ENCODE results near the gene CLCN7. TPM values are rescaled to one million over a fixed set of nuclear protein-coding genes. Genes with fewer than 3 reads are reported as not detected.
A peak's percentile ranks its signal among the peaks of the same experiment; 100 is the strongest.

Gene CLCN7
- total RNA-seq, 1 donor = 161 TPM

DNA sequence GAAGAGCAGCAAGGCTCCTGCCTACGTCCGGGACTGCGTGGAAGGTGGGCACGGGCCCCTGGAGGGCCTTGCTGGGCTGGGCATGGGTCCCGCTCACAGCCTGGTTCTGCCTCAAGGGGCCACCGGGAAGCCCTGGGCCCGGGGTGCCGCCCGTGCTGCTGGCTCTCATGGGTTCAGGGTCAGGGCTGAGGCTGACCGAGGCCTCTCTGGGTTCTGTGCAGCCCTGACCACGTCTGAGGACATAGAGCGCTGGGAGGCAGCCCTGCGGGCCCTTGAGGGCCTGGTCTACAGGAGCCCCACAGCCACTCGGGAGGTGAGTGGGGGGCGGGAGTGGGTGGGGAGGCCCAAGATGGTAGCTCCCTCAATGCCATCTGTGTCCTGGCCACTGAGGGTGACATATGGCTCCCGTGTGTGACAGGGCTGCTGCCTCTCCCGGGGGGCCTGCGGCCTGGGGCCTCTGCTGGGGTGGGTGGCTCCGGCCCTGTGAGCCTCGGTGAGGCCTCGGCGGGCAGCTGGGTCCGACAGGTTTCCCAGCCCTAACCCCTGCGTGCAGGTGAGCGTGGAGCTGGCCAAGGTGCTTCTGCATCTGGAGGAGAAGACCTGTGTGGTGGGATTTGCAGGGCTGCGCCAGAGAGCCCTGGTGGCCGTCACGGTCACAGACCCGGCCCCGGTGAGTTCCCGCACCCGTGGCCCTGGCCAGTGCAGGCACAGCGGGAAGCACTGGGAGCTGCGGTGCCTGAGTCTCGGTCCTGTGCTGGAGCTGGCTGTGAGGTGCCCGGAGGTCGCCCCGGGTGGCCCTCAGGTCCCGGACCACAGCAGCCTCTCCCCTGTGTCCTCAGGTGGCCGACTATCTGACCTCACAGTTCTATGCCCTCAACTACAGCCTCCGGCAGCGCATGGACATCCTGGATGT, 27.5 kb upstream of the CLCN7 start:
- H3K4me1 ChIP-seq (ENCODE audit: insufficient read depth, low read length) = no peaks in the 10 kb centered on the region
- no peaks in the 10 kb centered on the region for H3K9me3 ChIP-seq (ENCODE audit: low read depth, low read length)
- no peak overlapping the region for H2AFZ ChIP-seq (ENCODE audit: low read length)
- no peak for DNase-seq (ENCODE audit: insufficient read length, low spot score, missing footprints)
- TF ChIP-seq, protein P1, sequence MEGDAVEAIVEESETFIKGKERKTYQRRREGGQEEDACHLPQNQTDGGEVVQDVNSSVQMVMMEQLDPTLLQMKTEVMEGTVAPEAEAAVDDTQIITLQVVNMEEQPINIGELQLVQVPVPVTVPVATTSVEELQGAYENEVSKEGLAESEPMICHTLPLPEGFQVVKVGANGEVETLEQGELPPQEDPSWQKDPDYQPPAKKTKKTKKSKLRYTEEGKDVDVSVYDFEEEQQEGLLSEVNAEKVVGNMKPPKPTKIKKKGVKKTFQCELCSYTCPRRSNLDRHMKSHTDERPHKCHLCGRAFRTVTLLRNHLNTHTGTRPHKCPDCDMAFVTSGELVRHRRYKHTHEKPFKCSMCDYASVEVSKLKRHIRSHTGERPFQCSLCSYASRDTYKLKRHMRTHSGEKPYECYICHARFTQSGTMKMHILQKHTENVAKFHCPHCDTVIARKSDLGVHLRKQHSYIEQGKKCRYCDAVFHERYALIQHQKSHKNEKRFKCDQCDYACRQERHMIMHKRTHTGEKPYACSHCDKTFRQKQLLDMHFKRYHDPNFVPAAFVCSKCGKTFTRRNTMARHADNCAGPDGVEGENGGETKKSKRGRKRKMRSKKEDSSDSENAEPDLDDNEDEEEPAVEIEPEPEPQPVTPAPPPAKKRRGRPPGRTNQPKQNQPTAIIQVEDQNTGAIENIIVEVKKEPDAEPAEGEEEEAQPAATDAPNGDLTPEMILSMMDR (IDR thresholded peaks at IDR 0.05; ENCODE audit: extremely low read depth, low read depth, low read length) = no peak
- no peaks in the 10 kb centered on the region for H3K27me3 ChIP-seq (ENCODE audit: insufficient read depth, low read length)
- no peak overlapping the region for H3K4me2 ChIP-seq (ENCODE audit: insufficient read depth, low read length)
- H3K27ac ChIP-seq (ENCODE audit: low read depth, low read length) = no peak overlapping the region
- peaks cover 22% of the 10 kb centered on the region for H3K36me3 ChIP-seq (ENCODE audit: insufficient read depth, low read length)
- H4K20me1 ChIP-seq (ENCODE audit: insufficient read depth, low read length) = no peaks in the 10 kb centered on the region
- H3K79me2 ChIP-seq (ENCODE audit: insufficient read depth, low read length) = peaks cover under 1% of the 10 kb centered on the region
- H3K4me3 ChIP-seq (ENCODE audit: insufficient read depth, low read length) = no peak overlapping the region

DNA sequence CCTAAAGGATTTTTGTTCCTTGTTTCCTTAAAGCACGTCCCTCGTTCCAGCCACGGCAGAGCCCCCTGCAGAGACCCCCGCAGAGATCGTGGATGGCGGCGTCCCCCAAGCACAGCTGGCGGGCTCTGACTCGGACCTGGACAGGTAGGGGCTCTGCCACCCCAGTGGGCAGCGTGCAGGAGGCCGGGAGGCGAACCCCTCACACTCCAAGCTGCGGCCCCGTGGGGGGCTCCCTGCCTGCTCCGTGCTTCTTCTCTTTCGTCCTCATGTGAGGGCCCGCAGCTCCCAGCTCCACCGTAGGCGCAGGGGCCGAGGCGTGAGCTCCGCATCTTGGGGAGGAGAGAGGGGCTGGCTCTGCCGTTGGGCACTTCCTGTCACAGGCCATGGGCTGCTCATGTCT, 26.8 kb upstream of the CLCN7 start:
- no peak overlapping the region for H3K4me3 ChIP-seq (ENCODE audit: insufficient read depth, low read length)
- H2AFZ ChIP-seq (ENCODE audit: low read length) = no peak overlapping the region
- peaks cover 25% of the 10 kb centered on the region for H3K36me3 ChIP-seq (ENCODE audit: insufficient read depth, low read length)
- DNase-seq (ENCODE audit: insufficient read length, low spot score, missing footprints) = no peak
- H3K9me3 ChIP-seq (ENCODE audit: low read depth, low read length) = no peaks in the 10 kb centered on the region
- peaks cover 8% of the 10 kb centered on the region for H3K79me2 ChIP-seq (ENCODE audit: insufficient read depth, low read length)
- TF ChIP-seq, protein P1 (IDR thresholded peaks at IDR 0.05; ENCODE audit: extremely low read depth, low read depth, low read length) = no peak
- H3K27ac ChIP-seq (ENCODE audit: low read depth, low read length) = no peak overlapping the region
- no peaks in the 10 kb centered on the region for H3K4me1 ChIP-seq (ENCODE audit: insufficient read depth, low read length)
- H4K20me1 ChIP-seq (ENCODE audit: insufficient read depth, low read length) = no peaks in the 10 kb centered on the region
- H3K4me2 ChIP-seq (ENCODE audit: insufficient read depth, low read length) = no peak overlapping the region
- H3K27me3 ChIP-seq (ENCODE audit: insufficient read depth, low read length) = no peaks in the 10 kb centered on the region

DNA sequence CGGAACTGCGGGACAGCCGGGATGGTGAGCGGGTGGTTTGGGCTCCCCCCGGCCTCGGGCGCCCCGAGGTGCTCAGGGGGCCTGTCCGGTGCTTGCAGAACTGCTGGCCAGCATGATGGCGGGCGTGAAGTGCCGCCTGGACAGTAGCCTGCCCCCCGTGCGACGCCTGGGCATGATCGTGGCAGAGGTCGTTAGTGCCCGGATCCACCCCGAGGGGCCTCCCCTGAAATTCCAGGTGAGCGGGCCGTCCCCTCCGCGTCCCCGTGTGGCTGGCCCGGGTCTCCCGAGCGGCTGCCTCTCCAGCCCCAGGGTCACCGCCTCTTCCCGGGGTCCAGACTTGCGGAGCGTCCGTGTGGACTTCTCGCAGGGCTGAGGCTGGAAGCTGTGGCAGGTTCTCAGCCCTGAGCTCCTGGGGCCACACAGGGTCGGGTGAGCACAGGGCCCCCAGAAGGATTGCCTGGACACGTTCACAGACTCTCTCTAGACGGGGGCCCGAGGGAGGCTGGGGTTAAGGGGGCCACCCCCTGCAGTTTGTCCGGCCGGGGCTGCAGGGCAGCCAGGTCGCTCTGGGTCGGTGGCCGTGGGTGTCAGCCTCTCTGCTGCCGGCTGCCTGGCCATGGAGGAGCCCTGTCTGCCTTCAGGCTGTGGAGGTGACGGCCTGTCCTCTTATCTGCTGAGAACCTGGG, 25.8 kb upstream of the CLCN7 start:
- peaks cover 27% of the 10 kb centered on the region for H3K36me3 ChIP-seq (ENCODE audit: insufficient read depth, low read length)

More for the DNA sequence above, 25.8 kb upstream of the CLCN7 start:
- no peaks in the 10 kb centered on the region for H3K4me1 ChIP-seq (ENCODE audit: insufficient read depth, low read length)
- H3K27me3 ChIP-seq (ENCODE audit: insufficient read depth, low read length) = no peaks in the 10 kb centered on the region
- peak; percentile 78 for DNase-seq (ENCODE audit: insufficient read length, low spot score, missing footprints)
- H4K20me1 ChIP-seq (ENCODE audit: insufficient read depth, low read length) = no peaks in the 10 kb centered on the region
- H3K4me3 ChIP-seq (ENCODE audit: insufficient read depth, low read length) = no peak overlapping the region
- no peak overlapping the region for H2AFZ ChIP-seq (ENCODE audit: low read length)
- H3K79me2 ChIP-seq (ENCODE audit: insufficient read depth, low read length) = peaks cover 18% of the 10 kb centered on the region
- H3K4me2 ChIP-seq (ENCODE audit: insufficient read depth, low read length) = no peak overlapping the region
- H3K9me3 ChIP-seq (ENCODE audit: low read depth, low read length) = no peaks in the 10 kb centered on the region
- TF ChIP-seq, protein P1 (IDR thresholded peaks at IDR 0.05; ENCODE audit: extremely low read depth, low read depth, low read length) = no peak
- H3K27ac ChIP-seq (ENCODE audit: low read depth, low read length) = no peak overlapping the region
